ENCODE results near the gene IGFBPL1. TPM values are rescaled to one million over a fixed set of nuclear protein-coding genes. Genes with fewer than 3 reads are reported as not detected.

Gene IGFBPL1
- total and polyA plus RNA-seq, 2 of the 8 experiments (the other 6 are each of a cell fraction or from before 2014, with no cell fraction given): 31.3 to 33.8 TPM

DNA sequence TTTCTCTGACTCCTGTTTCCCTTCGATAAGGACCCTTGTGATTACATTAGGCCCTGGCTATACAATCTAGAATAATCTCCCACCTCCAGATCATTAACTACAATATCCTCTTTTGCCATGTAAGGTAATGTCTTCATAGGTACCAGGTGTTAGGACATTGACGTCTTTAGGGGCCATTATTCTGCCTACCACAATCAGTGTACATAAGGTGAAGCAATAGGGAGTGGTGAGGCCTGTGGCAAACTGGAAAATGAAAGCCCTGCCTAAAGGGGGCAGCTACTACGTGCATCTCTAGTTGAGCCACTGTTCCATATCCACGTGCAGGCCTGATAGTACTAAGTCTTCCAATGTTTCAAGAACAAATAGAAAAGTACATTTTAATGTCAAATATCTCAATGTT is 36.5 kb downstream of the IGFBPL1 start:
- Histone ChIP-seq H4K8ac (ENCODE audit: extremely low read depth, insufficient read depth, low read length) (no peak overlapping the region), H3K4me2 (ENCODE audit: insufficient read depth in 1 of 2, low read depth in 2 of 2, low read length in 2 of 2) (no peak overlapping the region), H3K4ac (replicated peaks; ENCODE audit: insufficient read length, low read depth, low read length) (no peak overlapping the region), H4K20me1 (replicated peaks in 1 of 2; ENCODE audit: control insufficient read depth in 1 of 2, insufficient read depth in 2 of 2, low read length in 2 of 2) (no peaks in the 10 kb centered on the region), H3K18ac (ENCODE audit: extremely low read depth, low read length) (no peak overlapping the region), H2BK15ac (ENCODE audit: low read length) (no peak overlapping the region), H3K36me3 (ENCODE audit: control insufficient read depth in 2 of 4, insufficient read depth in 4 of 4, low read length in 3 of 4) (no peaks in the 10 kb centered on the region), H3K23me2 (ENCODE audit: low read depth, low read length) (peaks cover 3% of the 10 kb centered on the region; the same call in 1 of the 2 replicates), H3K27me3 (replicated peaks in 1 of 4; ENCODE audit: control insufficient read depth in 3 of 4, extremely low read depth in 1 of 4, insufficient read depth in 3 of 4, low read length in 3 of 4) (peaks cover 0 to 24% (median 7%) of the 10 kb centered on the region in 4 experiments; a peak in 6 of 7 replicates), H2AFZ (ENCODE audit: low read length) (no peak overlapping the region), H3K79me2 (ENCODE audit: control insufficient read depth in 1 of 2, insufficient read depth in 2 of 2, low read length in 2 of 2) (no peaks in the 10 kb centered on the region), H3K4me1 (replicated peaks in 1 of 4; ENCODE audit: control insufficient read depth in 3 of 4, insufficient read depth in 4 of 4, low read length in 3 of 4) (peaks cover 0 to 5% (median 2%) of the 10 kb centered on the region in 4 experiments; a peak in 1 of 7 replicates), H3K9ac (replicated peaks in 1 of 4; ENCODE audit: extremely low read depth in 1 of 4, low read depth in 3 of 4, low read length in 3 of 4) (no peak overlapping the region), H2BK120ac (replicated peaks; ENCODE audit: low read depth, low read length) (no peak overlapping the region), H3K23ac (ENCODE audit: insufficient read length) (no peak overlapping the region), H2BK5ac (ENCODE audit: low read depth, low read length) (no peak overlapping the region), H3K9me3 (ENCODE audit: insufficient read depth in 2 of 2, low read depth in 1 of 2, low read length in 1 of 2) (no peaks in the 10 kb centered on the region), H3K56ac (replicated peaks; ENCODE audit: insufficient read length, low read depth, low read length) (no peak overlapping the region), H3K79me1 (ENCODE audit: low read depth, low read length) (no peaks in the 10 kb centered on the region), H3K14ac (ENCODE audit: insufficient read length) (no peak overlapping the region), H4K91ac (replicated peaks; ENCODE audit: insufficient read length, low read length) (no peak overlapping the region), H2BK20ac (ENCODE audit: low read length) (no peak overlapping the region), H4K5ac (ENCODE audit: insufficient read length, low read depth, low read length) (no peak overlapping the region), H3K27ac (ENCODE audit: low read depth, low read length) (no peak overlapping the region), H2BK12ac (ENCODE audit: low read depth, low read length) (no peak overlapping the region), H2AK5ac (ENCODE audit: low read depth, low read length) (no peak overlapping the region), H3K4me3 (ENCODE audit: extremely low read depth in 1 of 4, insufficient read depth in 2 of 4, low read depth in 3 of 4, low read length in 4 of 4) (no peak overlapping the region)
- WGBS, 2 experiments (ENCODE audit: extremely low coverage in 1 of 2, insufficient coverage in 1 of 2, insufficient read length in 1 of 2, insufficient replicate concordance in 2 of 2, low coverage in 1 of 2, low lambda C conversion rate in 2 of 2, missing lambda C conversion rate in 1 of 2): 94% methylated on average over 4 of the region's 4 CpGs; no CpG with 5 or more reads in 1 of the 2 experiments
- no peak for FAIRE-seq
- ChIA-PET CTCF (ENCODE audit: partially characterized antibody) (interaction anchor here (1.6 kb wide), 1 partner anchor 17 kb away, joined by 4 read pairs; no protein-coding TSS in a partner anchor), POLR2A (ENCODE audit: partially characterized antibody) (no interaction called here)
- no peak for TF ChIP-seq EZH2 (IDR thresholded peaks at IDR 0.05; ENCODE audit: low read depth, low read length, severe bottlenecking)
- no peak for TF ChIP-seq BRCA1 (IDR thresholded peaks at IDR 0.05; ENCODE audit: low read depth, low read length)
- no peak for TF ChIP-seq NANOG (IDR thresholded peaks at IDR 0.05; ENCODE audit: insufficient read depth, low read depth, low read length, poor library complexity, severe bottlenecking)
- TF ChIP-seq, protein P1, sequence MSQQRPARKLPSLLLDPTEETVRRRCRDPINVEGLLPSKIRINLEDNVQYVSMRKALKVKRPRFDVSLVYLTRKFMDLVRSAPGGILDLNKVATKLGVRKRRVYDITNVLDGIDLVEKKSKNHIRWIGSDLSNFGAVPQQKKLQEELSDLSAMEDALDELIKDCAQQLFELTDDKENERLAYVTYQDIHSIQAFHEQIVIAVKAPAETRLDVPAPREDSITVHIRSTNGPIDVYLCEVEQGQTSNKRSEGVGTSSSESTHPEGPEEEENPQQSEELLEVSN (IDR thresholded peaks at IDR 0.05): no peak
- no peak for TF ChIP-seq GTF2F1 (IDR thresholded peaks at IDR 0.05; ENCODE audit: borderline replicate concordance, low read depth, low read length)
- DNase-seq (ENCODE audit: low read depth in 1 of 2, low spot score in 2 of 2): no peak

Data from H1 (cell line).